HTR-8/SVneo (cell line): ENCODE data around the gene USH1C.
A peak's percentile ranks its signal among the peaks of the same experiment; 100 is the strongest.

Experiments
- DNase-seq: peaks from one replicate; pipeline ENCODE4 v3.0.0; 2011; ENCODE audit warnings: low spot score, mixed read lengths; ENCODE audit not compliant: insufficient read length
- FAIRE-seq: peaks from 2 replicates; lab custom pipeline; 2011; peaks lifted over from hg19 to GRCh38; lab: Jason Lieb, UNC

Gene USH1C

GRCh38 chr11:17528906-17529843 lies 15.0 kb downstream of the USH1C start:
- FAIRE-seq (no peak), DNase-seq (no peak)

- FAIRE-seq: no peak
- DNase-seq: peak; percentile 80
Observed at GRCh38 chr11:17528181-17528691, 16.0 kb downstream of the USH1C start.

- no peak for DNase-seq
- no peak for FAIRE-seq
Observed at GRCh38 chr11:17527628-17527995, 16.6 kb downstream of the USH1C start.

- DNase-seq: no peak
- FAIRE-seq: no peak
Observed at GRCh38 chr11:17526931-17527627, 17.1 kb downstream of the USH1C start.

GRCh38 chr11:17526326-17526725 lies 17.9 kb downstream of the USH1C start:
- no peak for DNase-seq
- no peak for FAIRE-seq

GRCh38 chr11:17525570-17525969 lies 18.6 kb downstream of the USH1C start:
- DNase-seq (no peak), FAIRE-seq (no peak)

GRCh38 chr11:17524221-17524620 lies 20.0 kb downstream of the USH1C start:
- DNase-seq (no peak), FAIRE-seq (no peak)

- DNase-seq: no peak
- FAIRE-seq: no peak
Observed at GRCh38 chr11:17522655-17523054, 21.6 kb downstream of the USH1C start.

- DNase-seq (no peak), FAIRE-seq (no peak)
Observed at GRCh38 chr11:17521106-17521900, 22.9 kb downstream of the USH1C start.

GRCh38 chr11:17519061-17519885 lies 24.9 kb downstream of the USH1C start:
- DNase-seq (no peak), FAIRE-seq (no peak)

- no peak for FAIRE-seq
- DNase-seq: no peak
Observed at GRCh38 chr11:17518366-17518765, 25.9 kb downstream of the USH1C start.

GRCh38 chr11:17517186-17517585 lies 27.0 kb downstream of the USH1C start:
- DNase-seq (no peak), FAIRE-seq (no peak)

GRCh38 chr11:17516551-17517150 lies 27.6 kb downstream of the USH1C start:
- DNase-seq: no peak
- FAIRE-seq: no peak

GRCh38 chr11:17515443-17516176 lies 28.6 kb downstream of the USH1C start:
- FAIRE-seq (no peak), DNase-seq (no peak)

GRCh38 chr11:17514476-17514875 lies 29.7 kb downstream of the USH1C start:
- DNase-seq (no peak), FAIRE-seq (no peak)

- no peak for DNase-seq
- FAIRE-seq: no peak
Observed at GRCh38 chr11:17513853-17514252, 30.4 kb downstream of the USH1C start.

GRCh38 chr11:17512101-17512500 lies 32.1 kb downstream of the USH1C start:
- DNase-seq: no peak
- FAIRE-seq: no peak

GRCh38 chr11:17511571-17511970 lies 32.6 kb downstream of the USH1C start:
- DNase-seq: no peak
- FAIRE-seq: no peak
